Measurements from ENCODE around the gene CORO6.

CORO6 gene

GRCh38 chr17:29576214-29577000 is 46.3 kb downstream of the CORO6 start:
- no peak for DNase-seq

DNA sequence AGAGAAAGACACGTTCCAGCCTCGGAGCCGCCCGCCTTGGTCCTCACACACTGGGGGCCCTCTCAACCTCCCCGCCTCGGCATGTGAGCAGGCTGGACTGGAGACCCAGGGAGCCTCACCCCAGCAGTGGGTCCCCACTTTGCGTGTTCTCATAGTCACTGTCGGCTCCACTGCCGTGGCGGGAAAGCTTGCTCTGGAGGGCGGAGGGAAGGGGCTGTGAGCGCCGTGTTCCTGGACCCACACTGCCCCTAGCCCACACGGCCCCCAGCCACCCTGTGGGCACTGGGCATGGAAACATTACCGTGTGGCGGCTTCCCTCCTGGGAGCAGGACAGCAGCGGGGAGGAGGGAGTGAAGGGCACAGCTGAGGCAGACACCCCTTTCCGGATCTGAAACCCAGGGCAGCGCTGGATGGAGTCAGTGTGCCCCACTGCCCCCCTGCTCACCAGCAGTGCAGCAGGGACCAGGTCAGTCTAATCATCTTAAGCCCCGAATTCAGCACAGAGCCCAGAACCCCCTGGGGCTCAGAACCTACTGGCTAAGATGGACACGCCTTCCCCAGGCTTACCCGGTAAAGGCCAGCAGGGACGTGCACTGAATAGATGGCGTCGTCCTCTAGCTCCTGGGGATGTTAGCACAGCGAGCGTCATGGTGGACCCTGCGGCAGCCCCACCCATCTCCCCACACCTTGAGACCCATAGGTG is 47.0 kb downstream of the CORO6 start:
- no peak for DNase-seq

DNA sequence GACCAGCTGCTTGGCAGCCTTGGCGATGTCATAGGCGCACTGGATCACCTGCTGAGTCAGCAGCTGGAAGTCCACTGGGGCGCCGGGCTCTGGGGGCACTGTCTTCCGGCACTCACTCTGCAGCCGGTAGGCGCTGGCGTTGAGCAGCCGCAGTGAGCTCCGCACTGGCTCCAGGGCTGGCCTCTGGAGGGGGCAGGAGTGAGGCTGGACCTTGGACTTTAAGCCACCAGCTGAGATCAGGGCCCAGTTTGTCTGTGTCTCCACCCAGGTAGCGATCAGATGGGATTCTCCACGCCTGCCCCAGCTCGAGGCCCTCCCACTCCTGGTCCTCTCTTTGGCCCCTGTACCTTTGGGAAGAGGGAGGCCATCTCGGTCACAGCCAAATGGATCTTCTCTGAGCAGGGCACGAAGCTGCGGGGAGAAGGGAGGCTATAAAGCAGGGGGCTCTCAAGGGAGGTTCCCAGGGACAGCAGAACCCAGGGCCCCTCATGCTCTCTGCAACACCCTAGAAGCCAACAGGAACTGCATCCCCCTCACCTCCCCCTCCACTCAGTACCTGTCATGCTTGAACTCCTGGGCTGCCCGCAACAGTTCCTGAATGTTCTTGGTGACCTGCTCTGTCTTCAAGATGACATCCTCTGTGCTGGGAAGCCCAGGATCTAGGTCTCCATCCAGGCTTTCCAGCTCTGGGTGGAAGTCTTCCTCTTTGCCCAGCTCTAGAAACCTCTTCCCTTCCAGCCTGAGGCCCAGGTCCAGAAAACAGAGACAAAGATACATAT is 47.8 kb downstream of the CORO6 start:
- no peak for DNase-seq

GRCh38 chr17:29573871-29574731 is 48.6 kb downstream of the CORO6 start:
- no peak for DNase-seq

- no peak for DNase-seq
These were observed 49.2 kb downstream of the CORO6 start for GRCh38 chr17:29573558-29573869.

DNA sequence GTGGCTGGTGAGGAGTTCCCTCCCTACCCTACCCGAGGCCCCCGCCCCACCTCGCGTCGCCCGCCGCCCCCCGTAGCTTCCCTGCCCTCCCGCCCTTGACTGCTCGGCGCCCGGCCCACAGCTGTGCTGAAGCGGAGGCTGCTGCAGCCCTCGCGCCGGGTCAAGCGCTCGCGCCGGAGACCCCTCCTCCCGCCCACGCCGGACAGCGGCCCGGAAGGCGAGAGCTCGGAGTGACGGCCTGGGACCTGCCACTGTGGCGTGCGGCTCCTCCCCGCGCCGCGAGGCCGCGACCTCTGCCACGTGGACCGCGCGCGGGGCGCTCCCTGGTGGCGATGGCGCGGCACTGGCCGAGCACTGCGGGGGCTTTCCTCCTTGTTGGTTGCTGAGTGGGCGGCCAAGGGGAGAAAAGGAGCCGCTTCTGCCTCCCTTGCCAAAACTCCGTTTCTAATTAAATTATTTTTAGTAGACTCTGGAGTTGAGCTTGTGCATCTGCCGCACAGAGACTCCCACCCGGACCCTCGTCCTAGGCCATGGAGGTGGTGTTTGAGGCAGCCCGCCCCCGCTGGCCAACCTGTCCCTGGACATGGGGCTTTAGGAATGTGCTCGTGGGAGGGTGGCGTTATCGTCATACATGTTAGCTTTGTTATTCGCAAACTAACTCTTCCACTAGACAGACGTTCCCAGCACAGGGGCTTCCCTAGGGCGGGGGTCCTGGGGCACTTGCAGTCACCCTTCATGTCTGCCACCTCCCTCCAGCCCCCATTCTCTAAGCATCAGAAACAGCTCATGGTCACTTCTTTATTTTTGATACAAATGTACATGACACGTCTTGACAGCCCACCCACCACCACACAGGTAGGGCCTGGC is 49.8 kb downstream of the CORO6 start:
- peak; percentile 65 for DNase-seq

DNA sequence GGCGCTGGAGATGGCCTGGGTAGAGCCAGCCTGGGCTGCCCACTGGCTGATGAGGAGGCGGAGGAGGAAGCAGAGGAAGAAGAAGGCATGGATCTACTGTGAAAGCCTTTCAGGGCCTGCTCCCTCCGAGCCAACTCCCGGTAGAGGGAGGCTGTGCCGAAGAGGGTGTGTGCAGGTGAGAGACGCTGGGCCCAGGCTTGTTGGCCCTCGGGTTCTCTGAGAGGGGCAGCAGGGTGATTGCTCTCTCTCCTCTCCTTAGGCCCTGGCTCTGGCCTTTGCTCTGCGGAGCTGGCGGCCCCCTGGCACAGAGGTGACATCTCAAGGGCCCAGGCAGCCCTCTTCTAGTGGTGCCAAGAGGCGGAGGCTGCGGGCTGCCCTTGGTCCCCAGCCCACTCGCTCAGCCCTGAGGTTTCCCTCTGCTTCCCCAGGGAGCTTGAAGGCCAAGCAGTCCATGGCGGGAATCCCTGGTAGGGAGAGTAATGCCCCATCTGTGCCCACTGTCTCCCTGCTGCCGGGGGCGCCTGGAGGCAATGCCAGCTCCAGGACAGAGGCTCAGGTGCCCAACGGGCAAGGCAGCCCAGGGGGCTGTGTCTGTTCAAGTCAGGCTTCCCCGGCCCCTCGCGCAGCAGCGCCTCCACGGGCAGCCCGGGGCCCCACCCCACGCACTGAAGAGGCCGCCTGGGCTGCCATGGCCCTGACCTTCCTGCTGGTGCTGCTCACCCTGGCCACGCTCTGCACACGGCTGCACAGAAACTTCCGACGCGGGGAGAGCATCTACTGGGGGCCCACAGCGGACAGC is 50.6 kb downstream of the CORO6 start:
- no peak for DNase-seq

- no peak for DNase-seq
These were observed 51.2 kb downstream of the CORO6 start for GRCh38 chr17:29571486-29571882.

GRCh38 chr17:29570521-29570920 is 52.2 kb downstream of the CORO6 start:
- DNase-seq: no peak

GRCh38 chr17:29569245-29569950 is 53.3 kb downstream of the CORO6 start:
- DNase-seq: no peak

- peak; percentile 93 for DNase-seq
These were observed 54.1 kb downstream of the CORO6 start, which contains the start of gene TP53I13 for GRCh38 chr17:29568331-29569244. TSS of gene TP53I13 (plus strand) at chr17:29568701. CDS start at chr17:29568759, 58 bp downstream.

GRCh38 chr17:29567554-29568330 is 55.0 kb downstream of the CORO6 start:
- DNase-seq: peak; percentile 88

- DNase-seq: peak; percentile 54
These were observed 55.5 kb downstream of the CORO6 start for GRCh38 chr17:29567304-29567553.

DNA sequence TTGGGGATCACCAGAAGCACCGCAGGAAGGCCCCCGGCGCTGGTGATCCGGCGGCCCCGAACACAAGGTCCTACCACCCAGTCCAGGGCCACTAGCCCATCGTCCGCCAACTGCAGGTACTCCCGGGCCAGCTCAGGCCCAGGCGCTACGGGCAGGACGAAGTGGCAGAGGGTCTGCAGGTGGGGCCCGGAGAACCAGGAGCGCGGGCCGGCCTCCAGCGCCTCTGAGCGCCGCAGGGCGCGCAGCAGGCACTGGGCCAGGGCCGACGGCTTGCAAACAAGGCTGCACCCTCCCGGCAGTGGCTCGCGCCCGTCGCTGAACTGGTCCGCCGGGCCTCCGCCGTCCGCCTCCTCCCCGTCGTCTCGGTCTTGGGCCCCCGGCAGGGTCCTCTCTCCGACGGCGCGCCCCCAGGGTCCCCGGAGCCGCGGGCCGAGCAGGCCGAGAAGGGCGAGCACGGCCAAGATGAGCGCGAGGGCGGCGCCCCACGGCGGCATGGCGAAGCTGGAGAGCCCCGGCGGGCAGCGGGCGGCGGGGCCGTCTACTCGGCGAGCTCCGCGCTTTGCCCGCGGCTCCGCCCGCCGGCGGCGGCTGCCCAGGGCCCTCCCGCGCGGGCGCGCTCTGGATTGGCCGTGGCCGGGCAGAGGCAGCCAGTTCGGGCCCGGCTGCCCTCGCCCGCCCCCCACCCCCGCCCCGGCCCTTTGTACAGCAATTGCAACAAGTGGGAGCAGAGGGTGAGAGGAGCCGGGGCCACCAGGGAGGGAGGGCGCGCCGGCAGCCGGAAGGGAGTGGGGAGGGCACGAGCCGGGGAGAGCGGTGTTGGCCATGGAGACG is 56.0 kb downstream of the CORO6 start, which contains the start of gene ABHD15:
ABHD15 (minus strand) TSS at position 565 of the 831 bp plus-strand sequence; CDS start at position 494, 71 bp downstream.
- peak; percentile 79 for DNase-seq

DNA sequence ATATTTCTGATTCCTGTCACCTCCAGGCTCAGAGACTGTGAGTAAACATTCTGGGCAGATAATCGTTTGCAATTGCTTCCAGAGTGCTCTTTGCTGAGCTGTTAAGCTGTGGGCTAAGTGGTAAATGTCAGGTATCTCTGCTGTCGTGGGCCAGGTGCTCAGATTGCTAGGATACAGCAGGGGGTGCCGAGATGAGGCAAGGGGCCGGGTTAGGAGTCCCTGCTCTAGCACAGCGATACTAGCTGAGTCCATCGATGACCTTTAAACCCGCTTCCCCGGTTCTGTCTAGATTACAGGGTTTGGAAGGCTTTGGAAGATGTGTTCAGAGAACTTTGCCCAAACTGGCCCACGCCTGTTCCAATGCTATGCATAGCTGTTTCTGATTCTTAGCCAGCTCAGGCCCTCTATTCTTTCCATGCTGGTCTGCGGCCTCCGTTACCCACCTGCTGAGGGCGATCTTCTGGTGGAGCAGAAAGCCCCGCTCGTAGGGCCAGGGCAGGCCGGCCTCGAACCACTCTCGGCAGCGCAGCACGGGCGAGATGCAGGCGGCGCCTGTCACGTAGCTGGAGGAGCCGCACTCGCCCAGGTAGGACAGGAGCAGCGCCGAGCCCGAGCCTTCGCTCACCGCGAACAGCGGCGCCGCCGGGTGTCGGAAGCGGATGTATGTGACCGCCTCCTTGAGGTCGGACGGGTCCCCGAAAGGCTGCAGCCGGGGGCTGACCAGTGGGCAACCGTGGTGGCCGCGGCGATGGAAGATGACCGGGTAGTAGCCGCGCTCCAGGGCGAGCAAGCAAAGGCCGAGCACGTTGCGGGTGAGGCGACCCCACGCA is 56.9 kb downstream of the CORO6 start:
- DNase-seq: peak; percentile 78

Measured in RPMI8226 (cell line).